Activated T-cell treated with anti-CD3 and anti-CD28 coated beads for 4 hours (primary cell): Measurements from ENCODE around the gene CALM3.
A peak's percentile ranks its signal among the peaks of the same experiment; 100 is the strongest.

Experiments
- DNase-seq: peaks from one replicate; pipeline ENCODE4 v3.0.0-alpha.2; 2020

The CALM3 gene

DNA sequence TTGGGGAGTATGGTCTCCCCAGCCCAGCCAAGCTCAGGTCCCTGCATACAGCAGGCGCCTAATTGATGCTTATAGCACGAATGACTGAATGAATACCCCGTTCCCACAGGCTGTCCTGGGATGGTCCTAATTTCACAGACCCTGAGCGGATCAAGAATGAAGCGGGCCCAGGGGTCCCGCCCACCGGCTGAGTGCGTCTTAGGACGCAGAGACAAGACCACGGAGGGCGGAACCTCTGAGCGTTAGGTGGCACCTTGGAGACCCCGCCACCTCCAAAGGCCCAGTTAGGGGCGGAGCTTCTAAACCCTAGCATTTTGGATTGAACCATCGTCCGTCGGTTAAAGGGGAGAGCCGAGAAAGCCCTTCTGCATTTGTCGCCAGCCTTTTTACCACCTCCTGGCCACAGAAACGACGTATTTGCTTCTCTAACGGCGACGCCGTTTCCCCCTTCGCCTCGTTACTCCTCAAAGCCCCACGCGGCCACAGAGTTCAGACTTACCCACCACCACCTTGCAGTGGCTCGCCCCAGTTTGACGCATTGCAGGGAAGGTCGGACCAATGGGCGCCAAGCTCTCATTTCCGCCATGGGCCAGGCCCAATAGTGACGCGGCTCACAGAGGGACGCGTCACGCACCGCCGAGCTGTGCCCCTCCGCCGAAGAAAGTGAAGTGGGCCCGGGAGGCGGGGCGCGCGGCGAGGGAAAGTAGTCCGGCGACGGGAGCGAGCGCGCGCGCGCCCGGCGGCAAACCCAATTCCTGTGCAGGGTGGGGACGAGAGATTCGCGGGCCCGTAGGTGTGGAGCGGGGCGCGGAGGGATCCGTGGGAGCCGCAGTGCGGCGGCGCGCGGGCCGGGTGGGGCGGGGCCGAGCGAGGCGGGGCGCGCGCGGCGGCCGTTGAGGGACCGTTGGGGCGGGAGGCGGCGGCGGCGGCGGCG is 479 bp upstream of the CALM3 start:
- peak; percentile 97 for DNase-seq

DNA sequence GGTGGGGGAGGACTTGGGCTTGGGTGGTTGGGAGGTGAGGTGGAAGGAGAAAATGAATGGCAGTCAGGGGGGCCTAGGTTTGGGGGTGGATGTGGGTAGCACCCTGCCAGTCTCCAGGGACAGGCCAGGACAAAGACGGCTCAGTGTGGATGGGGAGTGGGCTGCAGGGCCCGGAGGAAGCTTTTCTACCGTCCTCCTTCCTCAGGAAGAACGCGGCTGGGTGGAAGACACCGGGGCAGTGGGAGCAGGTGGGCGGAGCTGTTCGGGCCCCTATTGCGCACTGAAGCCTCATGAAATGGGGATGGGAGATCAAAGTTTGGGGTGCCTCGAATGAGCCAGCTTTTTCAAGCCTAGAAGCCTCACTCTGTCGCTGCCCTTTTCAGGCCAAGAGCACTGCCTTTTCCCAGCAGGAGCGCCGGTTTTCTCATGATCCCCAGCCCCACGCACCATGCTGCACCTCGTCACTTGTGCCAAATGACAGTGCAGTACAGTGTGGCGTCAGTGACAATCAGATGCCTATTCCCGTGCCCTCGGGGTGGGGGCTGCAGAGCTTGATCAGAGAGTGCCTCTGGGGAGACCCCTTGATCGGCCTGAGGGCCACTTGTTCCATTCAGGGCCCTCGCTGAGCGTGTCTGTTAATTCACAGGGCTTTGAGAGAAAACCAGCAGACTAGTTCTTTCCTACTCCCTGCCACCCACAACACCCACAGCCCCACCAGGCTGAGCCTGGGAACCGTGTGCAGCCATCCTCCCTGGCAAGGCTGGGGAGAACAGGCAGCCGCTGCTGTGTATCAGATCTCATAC is 1.5 kb downstream of the CALM3 start:
- DNase-seq: no peak

- no peak for DNase-seq
Observed at GRCh38 chr19:46603195-46603637, 2.1 kb downstream of the CALM3 start.

GRCh38 chr19:46603752-46604231 is 2.7 kb downstream of the CALM3 start:
- DNase-seq: no peak

DNA sequence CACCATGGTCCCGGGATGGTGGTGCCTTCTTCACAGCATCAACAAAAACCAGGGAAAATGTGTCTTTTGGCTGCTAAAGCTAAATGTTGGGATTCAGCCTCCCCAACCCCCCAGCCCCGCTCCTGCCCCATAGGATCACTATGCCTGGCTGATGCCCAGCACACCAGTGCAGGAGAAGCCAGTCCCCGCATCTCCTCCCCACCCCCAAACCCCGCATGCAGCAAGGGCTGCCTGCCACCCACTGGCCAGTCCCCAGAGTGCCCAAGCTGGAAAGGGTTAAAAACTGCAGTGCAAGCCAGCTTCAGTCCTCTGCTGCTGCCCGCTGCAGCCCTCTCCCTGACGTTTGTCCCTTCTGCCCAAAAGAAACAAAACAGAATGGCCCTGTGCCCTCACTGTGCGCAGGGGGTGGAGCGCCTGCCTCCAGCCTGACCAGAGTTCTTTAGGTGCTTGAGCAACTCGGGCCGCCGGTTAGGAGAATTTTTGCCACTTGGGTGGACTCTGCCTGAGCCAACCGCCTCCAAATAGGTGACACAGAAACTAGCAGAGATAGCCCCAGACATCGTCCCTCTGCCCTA is 3.7 kb downstream of the CALM3 start:
- no peak for DNase-seq

DNA sequence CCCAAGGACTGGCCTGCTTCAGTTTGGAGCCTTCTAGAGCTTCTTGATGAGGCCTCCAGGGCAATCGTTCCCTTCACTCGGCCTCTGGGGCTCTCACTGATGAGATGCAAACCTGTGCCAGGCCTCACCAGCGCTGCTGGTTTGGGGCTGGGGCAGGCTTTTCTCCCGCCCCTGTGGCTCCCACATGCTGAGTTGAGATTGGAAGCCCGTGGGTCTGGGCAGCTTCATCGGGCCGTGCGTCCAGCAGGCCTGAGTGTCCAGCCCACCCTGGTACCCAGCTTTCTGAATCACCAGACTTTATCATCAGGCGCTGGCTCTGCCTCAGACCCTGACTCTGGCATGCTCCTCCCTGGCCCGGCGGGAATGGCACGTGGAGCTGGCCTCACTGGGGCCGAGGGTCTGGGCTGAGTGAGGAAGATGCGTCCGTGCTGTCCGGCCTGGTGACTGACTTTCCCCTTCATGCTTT is 4.3 kb downstream of the CALM3 start:
- no peak for DNase-seq

- no peak for DNase-seq
Observed at GRCh38 chr19:46606019-46606418, 4.9 kb downstream of the CALM3 start.

DNA sequence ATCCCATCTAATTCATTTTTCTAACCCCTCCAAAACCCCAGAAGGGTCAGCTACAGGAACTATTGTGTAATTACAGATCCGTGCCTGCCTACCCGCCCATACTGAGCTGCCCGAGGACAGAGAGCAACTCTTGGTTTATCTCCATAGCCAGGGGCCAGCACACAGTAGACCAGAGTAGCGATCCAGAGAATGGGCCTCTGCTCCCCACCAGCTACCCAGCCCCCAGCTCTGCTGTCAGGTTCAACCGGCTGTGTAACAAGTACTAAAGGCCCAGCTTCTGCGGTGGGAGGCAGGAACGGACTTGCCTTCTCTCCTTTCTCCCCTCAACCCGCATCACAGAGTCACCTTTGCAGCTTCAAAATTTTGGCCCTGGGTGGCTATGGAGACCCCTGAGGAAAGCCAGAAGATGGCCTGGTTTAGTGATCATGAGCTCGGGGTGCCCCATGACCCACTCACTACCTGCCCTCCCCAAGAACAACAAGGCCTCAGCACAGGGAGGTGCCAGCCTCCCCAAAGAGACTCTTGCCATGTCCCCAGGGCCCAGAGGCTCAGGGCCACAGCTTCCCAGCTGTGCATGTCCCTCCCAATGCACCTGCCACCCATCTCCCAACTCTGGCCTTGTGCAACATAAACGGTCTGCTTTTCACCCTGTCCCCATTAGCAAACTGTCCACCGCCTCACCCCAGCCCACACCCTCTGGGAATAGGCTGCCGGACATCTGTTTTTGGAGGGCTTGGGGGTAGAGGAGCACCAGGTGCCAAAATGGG is 5.7 kb downstream of the CALM3 start:
- no peak for DNase-seq

- no peak for DNase-seq
Observed at GRCh38 chr19:46607448-46607841, 6.3 kb downstream of the CALM3 start.

- no peak for DNase-seq
Observed at GRCh38 chr19:46608178-46608577, 7.0 kb downstream of the CALM3 start.

- DNase-seq: no peak
Observed at GRCh38 chr19:46608581-46609345, 7.6 kb downstream of the CALM3 start.

DNA sequence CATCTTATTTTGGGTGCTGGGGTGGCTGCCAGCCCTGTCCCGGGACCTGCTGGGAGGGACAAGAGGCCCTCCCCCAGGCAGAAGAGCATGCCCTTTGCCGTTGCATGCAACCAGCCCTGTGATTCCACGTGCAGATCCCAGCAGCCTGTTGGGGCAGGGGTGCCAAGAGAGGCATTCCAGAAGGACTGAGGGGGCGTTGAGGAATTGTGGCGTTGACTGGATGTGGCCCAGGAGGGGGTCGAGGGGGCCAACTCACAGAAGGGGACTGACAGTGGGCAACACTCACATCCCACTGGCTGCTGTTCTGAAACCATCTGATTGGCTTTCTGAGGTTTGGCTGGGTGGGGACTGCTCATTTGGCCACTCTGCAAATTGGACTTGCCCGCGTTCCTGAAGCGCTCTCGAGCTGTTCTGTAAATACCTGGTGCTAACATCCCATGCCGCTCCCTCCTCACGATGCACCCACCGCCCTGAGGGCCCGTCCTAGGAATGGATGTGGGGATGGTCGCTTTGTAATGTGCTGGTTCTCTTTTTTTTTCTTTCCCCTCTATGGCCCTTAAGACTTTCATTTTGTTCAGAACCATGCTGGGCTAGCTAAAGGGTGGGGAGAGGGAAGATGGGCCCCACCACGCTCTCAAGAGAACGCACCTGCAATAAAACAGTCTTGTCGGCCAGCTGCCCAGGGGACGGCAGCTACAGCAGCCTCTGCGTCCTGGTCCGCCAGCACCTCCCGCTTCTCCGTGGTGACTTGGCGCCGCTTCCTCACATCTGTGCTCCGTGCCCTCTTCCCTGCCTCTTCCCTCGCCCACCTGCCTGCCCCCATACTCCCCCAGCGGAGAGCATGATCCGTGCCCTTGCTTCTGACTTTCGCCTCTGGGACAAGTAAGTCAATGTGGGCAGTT is 8.6 kb downstream of the CALM3 start:
- no peak for DNase-seq

DNA sequence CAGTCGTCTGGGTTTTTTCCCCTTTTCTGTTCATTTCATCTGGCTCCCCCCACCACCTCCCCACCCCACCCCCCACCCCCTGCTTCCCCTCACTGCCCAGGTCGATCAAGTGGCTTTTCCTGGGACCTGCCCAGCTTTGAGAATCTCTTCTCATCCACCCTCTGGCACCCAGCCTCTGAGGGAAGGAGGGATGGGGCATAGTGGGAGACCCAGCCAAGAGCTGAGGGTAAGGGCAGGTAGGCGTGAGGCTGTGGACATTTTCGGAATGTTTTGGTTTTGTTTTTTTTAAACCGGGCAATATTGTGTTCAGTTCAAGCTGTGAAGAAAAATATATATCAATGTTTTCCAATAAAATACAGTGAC is 9.3 kb downstream of the CALM3 start:
- DNase-seq: no peak

DNA sequence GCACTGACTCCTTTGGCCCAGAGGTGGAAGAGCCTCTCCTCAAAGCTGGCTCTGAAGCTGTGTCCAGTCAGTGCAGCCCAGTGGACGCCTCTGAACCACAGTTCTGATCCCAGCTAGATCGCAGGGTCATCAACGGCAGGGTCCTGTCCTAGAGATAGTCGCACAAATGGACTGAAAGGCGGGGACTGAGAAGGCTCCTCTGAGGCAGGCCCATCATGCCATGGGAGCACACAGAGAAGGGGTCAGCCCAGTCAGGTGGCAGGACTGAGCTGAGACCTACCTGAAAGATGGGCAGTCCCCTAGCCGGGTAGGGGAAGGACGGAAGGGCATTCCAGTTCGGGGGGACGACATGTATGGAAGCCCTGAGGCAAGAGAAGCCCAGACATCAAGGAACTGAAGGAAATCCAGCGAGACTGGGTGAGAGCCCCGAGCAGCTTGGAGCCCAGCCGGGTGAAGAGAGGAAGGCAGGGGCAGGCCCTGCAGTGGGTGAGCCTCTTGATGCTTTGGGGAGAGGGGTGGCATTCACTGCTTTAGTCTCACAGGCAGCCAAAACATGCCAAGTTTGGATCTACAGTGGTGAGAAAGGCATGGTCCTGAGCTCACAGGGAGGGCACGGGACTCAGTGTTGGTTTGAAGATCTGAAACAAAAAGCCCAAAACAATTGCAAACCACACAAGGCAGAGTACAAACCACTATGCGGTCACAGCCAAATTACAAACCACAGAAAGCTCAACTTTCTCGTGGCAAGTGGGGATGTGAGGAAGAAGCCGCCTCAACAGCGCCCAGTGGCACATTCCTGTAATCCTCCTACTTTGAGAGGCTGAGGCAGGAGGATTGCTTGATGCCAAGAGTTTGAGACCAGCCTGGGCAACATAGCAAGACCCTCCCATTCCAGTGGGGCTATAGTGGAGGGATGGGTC is 10.0 kb downstream of the CALM3 start:
- no peak for DNase-seq

GRCh38 chr19:46611776-46612175 is 10.6 kb downstream of the CALM3 start:
- no peak for DNase-seq

DNA sequence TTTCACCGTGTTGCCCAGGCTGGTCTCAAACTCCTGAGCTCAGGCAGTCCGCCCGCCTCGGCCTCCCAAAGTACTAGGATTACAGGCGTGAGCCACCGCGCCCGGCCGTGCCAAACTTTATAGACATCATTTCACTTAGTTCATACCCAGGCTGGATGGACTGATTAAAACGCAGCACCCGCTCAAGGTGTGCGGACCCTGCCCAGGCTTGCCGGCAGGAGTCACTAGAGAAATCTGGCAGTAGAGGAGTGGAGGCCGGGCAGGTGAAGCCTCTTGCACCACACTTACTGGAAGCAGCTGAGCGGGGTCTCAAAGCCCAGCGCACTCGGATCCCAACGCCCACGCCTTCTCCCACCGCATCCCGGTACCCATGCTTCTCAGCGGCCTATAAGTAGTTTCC is 12.4 kb downstream of the CALM3 start:
- no peak for DNase-seq

- peak; percentile 74 for DNase-seq
Observed at GRCh38 chr19:46614114-46614722, 13.1 kb downstream of the CALM3 start.

GRCh38 chr19:46615966-46616365 is 14.8 kb downstream of the CALM3 start:
- DNase-seq: no peak
